Large intestine (tissue), 3 donors: Measurements from ENCODE around the gene IFT22. TPM values are rescaled to one million over a fixed set of nuclear protein-coding genes. Genes with fewer than 3 reads are reported as not detected.
"Not testable (repeated sequence)": the region's sequence is repeated elsewhere in the genome, so short reads cannot be mapped to it uniquely, and the experiment has no call there.

ENCODE experiments used
- DNase-seq, 2 donors: peaks; one replicate each; pipeline versions ENCODE4 v3.0.0 to v3.0.0-alpha.2; 2013
- H3K27ac ChIP-seq: one replicate; pipeline ENCODE4 v1.5.1; 2013; ENCODE audit warnings: low read length
- H3K27me3 ChIP-seq: 2 replicates; pipeline ENCODE4 v1.6.1; 2013; ENCODE audit warnings: low read length; ENCODE audit not compliant: control insufficient read depth, insufficient read depth
- H3K36me3 ChIP-seq: 2 replicates; pipeline ENCODE4 v1.6.1; 2013; ENCODE audit warnings: low read length; ENCODE audit not compliant: control insufficient read depth, insufficient read depth
- H3K4me1 ChIP-seq: one replicate; pipeline ENCODE4 v1.6.1; 2013; ENCODE audit warnings: low read length; ENCODE audit not compliant: control insufficient read depth, insufficient read depth
- H3K4me3 ChIP-seq: one replicate; pipeline ENCODE4 v1.5.1; 2013; ENCODE audit warnings: low read length
- H3K9me3 ChIP-seq: one replicate; pipeline ENCODE4 v1.6.1; 2013; ENCODE audit warnings: mild to moderate bottlenecking, low read depth, low read length, moderate library complexity; ENCODE audit not compliant: control insufficient read depth
- WGBS: methylation state at CpG from one replicate; pipeline ENCODE4 v1.1.5; 2013; ENCODE audit warnings: low lambda C conversion rate; ENCODE audit not compliant: insufficient coverage; 5-methylcytosine and 5-hydroxymethylcytosine counted together
- polyA plus RNA-seq: library from polyadenylated mRNA; unstranded; fragments of 120-200 nt; gene quantifications from one replicate; pipeline ENCODE4 v1.2.1, GENCODE V29; 2013

The IFT22 gene
- polyA plus RNA-seq, 1 donor: 21.6 TPM

DNA sequence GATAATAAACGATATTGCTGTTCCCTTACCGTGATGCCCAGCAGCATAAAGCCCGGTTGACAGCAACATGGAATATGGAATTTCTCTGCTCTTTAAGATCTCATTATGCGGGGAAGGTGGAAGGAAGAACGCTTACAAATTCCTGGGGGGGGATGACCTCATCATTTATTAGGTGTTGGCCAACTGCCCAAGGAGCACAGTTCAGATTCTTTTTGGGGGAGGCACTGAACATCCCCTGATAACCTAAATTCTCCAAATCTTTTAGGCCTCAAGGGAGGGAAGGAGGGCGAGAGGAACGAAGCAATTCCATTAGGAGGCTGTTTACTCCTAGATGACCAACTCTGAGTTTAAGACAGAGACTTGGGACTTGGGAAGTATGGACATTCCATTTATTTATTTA lies 35.8 kb upstream of the IFT22 start:
- Histone ChIP-seq H3K9me3 (no peaks in the 10 kb centered on the region), H3K4me3 (no peak overlapping the region), H3K27me3 (peaks cover 5% of the 10 kb centered on the region), H3K27ac (no peak overlapping the region), H3K4me1 (no peaks in the 10 kb centered on the region), H3K36me3 (no peaks in the 10 kb centered on the region)
- DNase-seq: no peak
- WGBS: no CpG with 5 or more reads among the region's 7 CpGs

DNA sequence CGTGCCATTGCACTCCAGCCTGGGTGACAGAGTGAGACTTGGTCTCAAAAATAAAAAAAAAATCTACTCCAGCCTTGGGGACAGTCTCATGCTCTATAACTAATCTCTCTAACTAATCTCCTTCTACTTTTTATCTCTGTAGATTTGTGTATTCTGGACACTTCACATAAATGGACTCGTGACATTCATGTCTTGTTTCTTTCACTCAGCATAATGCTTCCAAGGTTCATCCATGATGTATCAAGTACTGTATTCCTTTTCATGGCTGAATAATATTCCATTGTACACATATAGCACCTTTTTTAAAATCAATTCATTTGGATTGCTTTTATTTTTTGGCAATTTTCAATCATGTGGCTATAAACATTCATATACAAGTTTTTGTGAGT lies 31.3 kb upstream of the IFT22 start:
- no peaks in the 10 kb centered on the region for H3K4me1 ChIP-seq
- no peaks in the 10 kb centered on the region for H3K9me3 ChIP-seq
- WGBS: no CpG with 5 or more reads among the region's 2 CpGs
- no peak overlapping the region for H3K4me3 ChIP-seq
- DNase-seq: no peak
- H3K36me3 ChIP-seq: no peaks in the 10 kb centered on the region
- no peak overlapping the region for H3K27ac ChIP-seq
- H3K27me3 ChIP-seq: no peaks in the 10 kb centered on the region

DNA sequence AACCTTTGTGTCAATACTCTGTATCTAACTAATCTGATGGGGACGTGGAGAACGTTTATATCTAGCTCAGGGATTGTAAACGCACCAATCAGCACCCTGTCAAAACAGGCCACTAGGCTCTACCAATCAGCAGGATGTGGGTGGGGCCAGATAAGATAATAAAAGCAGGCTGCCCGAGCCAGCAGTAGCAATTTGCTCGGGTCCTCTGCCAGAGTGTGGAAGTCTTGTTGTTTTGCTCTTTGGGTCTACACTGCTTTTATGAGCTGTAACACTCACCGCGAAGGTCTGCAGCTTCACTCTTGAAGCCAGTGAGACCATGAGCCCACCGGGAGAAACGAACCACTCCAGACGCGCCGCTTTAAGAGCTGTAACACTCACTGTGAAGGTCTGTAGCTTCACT lies 27.7 kb upstream of the IFT22 start:
- H3K27me3 ChIP-seq, H3K4me1 ChIP-seq, H3K36me3 ChIP-seq, H3K9me3 ChIP-seq, H3K27ac ChIP-seq, DNase-seq, H3K4me3 ChIP-seq: not testable (repeated sequence)
- WGBS: no CpG with 5 or more reads among the region's 12 CpGs

DNA sequence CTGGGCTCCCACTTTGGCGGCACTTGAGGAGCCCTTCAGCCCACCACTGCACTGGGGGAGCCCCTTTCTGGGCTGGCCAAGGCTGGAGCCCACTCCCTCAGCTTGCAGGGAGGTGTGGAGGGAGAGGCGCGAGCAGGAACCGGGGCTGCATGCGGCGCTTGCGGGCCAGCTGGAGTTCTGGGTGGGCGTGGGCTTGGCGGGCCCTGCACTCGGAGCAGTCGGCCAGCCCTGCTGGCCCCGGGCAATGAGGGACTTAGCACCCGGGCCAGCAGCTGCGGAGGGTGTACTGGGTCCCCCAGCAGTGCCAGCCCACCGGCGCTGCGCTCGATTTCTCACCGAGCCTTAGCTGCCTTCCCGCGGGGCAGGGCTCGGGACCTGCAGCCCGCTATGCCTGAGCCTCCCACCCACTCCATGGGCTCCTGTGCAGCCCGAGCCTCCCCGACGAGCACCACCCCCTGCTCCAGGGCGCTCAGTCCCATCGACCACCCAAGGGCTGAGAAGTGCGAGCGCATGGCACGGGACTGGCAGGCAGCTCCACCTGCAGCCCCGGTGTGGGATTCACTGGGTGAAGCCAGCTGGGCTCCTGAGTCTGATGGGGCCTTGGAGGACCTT lies 26.9 kb upstream of the IFT22 start:
- not testable (repeated sequence) for H3K4me3 ChIP-seq, DNase-seq, H3K9me3 ChIP-seq, H3K36me3 ChIP-seq, H3K27ac ChIP-seq, H3K27me3 ChIP-seq, H3K4me1 ChIP-seq
- WGBS: no CpG with 5 or more reads among the region's 32 CpGs

DNA sequence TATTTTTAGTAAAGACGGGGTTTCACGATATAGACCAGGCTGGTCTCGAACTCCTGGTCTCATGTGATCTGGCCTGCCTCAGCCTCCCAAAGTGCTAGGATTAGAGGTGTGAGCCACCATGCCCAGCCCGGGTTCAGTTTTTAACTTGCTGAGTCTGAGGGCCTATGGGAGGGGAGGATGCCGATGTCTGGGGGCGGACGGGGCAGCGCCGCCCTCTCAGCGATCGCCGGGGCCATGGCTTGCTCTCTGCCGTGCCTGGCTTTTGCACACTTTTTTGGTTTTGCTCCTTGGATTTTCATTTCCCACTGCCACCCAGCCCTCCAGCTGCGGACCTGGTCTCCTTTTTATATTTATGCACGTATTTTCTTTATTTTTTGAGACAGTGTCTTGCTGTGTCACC lies 25.9 kb upstream of the IFT22 start:
- H3K27me3 ChIP-seq: no peaks in the 10 kb centered on the region
- H3K9me3 ChIP-seq: no peaks in the 10 kb centered on the region
- H3K36me3 ChIP-seq: no peaks in the 10 kb centered on the region
- no peak overlapping the region for H3K4me3 ChIP-seq
- no peak overlapping the region for H3K27ac ChIP-seq
- H3K4me1 ChIP-seq: no peaks in the 10 kb centered on the region
- no peak for DNase-seq
- WGBS: no CpG with 5 or more reads among the region's 15 CpGs

DNA sequence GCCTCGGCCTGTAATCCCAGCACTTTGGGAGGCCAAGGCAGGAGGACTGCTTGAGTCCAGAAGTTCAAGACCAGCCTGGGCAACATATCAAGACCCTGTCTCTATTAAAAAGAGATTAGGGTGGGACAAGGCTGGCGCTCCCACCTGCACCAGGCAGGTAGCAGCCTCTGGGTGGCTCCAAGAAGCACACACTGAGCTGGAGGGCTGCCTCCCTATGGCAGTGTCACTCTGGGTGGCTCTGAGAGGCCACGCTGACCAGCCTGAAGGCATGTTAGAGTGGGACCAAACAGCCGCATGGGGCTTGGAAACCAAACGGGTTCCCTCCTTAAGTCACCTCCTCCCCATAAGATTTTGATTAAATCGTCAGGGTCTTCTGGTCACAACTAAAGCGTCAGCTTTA lies 21.3 kb upstream of the IFT22 start:
- Histone ChIP-seq H3K4me1 (no peaks in the 10 kb centered on the region), H3K4me3 (no peak overlapping the region), H3K9me3 (no peaks in the 10 kb centered on the region), H3K36me3 (no peaks in the 10 kb centered on the region), H3K27ac (no peak overlapping the region), H3K27me3 (no peaks in the 10 kb centered on the region)
- WGBS: no CpG with 5 or more reads among the region's 7 CpGs
- no peak for DNase-seq

DNA sequence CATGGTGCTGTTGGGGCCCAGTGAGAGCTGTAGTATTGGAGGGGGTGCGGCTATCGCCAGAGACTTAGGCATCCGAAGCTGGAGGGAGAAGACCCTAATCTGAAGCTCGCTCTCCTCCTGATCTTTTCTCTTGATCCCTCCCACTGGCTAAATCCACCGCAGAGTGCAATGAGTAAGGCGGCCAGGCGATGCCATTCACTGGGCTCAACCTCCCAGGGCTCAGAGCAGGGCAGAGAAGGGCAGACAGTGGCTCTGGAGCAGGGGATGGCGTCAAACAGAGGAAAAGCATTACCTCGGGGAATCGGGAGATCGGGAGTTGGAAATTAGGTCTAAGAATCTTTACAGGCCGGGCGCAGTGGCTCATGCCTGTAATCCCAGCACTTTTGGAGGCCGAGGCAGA lies 18.8 kb upstream of the IFT22 start:
- H3K36me3 ChIP-seq: no peaks in the 10 kb centered on the region
- no peak overlapping the region for H3K27ac ChIP-seq
- WGBS: no CpG with 5 or more reads among the region's 14 CpGs
- H3K27me3 ChIP-seq: no peaks in the 10 kb centered on the region
- DNase-seq: no peak
- no peak overlapping the region for H3K4me3 ChIP-seq
- no peaks in the 10 kb centered on the region for H3K4me1 ChIP-seq
- H3K9me3 ChIP-seq: no peaks in the 10 kb centered on the region

DNA sequence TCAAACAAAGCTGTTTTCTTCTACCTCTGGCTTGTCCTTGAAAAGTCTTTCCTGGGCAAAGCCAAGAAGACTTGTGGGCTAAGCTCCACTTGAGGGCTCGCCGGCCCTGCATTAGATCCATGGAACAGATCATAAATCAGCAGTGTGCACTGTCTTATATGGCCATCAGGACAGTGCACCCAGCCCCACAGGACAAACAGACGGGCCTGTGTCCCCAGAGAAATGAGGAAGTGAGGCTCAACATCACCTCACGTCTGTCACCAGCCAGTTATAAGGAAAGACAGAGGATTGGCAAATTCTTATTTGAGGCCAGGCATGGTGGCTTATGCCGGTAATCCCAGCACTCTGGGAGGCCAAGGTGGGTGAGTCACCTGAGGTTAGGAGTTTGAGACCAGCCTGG lies 12.3 kb upstream of the IFT22 start:
- no peak for DNase-seq
- Histone ChIP-seq H3K4me3 (no peak overlapping the region), H3K36me3 (no peaks in the 10 kb centered on the region), H3K9me3 (no peaks in the 10 kb centered on the region), H3K4me1 (no peaks in the 10 kb centered on the region), H3K27ac (no peak overlapping the region), H3K27me3 (no peaks in the 10 kb centered on the region)
- no CpG with 5 or more reads among the region's 5 CpGs for WGBS

DNA sequence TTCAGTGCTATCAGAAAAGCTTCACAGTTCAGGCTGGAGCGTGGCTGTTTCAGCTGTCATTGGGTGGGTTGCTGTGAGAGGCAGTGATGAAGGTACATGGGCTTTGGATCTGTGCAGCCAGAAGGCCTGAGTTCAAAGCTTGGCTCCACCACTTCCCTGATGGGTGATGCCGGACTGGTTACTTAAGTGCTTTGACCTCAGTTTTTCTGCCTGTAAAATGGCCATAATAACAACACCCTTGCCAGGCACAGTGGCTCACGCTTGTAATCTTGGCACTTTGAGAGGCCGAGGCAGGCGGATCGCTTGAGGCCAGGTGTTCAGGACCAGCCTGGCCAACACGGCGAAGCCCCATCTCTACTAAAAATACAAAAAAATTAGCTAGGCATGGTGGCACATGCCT lies 10.4 kb upstream of the IFT22 start:
- Histone ChIP-seq H3K4me1 (no peaks in the 10 kb centered on the region), H3K27ac (no peak overlapping the region), H3K36me3 (no peaks in the 10 kb centered on the region), H3K27me3 (no peaks in the 10 kb centered on the region), H3K4me3 (no peak overlapping the region), H3K9me3 (no peaks in the 10 kb centered on the region)
- no peak for DNase-seq
- no CpG with 5 or more reads among the region's 8 CpGs for WGBS

DNA sequence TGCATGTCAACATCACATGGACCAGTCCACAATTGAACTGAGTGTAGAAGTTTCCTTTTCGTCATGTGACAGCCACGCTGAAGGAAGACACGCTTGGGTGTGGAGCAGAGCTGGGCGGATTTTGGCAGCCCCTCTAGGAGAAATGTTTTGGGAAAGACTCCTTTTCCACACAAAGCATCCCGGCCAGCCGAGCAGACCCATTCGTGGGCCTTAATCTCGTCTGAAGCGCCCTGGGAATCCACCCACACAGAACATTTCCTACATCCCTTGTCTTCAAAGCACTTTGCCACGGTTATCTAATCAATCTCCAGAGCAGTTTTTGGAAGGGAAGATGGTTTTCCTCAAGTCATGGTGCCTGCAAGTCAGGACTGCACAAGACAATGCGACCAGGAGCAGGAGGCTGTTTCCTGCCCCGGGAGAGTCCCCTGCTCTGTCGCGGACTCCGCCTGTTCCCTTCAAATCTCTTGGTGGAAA lies 8.4 kb upstream of the IFT22 start:
- DNase-seq: no peak
- Histone ChIP-seq H3K4me1 (no peaks in the 10 kb centered on the region), H3K9me3 (no peaks in the 10 kb centered on the region), H3K36me3 (no peaks in the 10 kb centered on the region), H3K27me3 (no peaks in the 10 kb centered on the region), H3K4me3 (no peak overlapping the region), H3K27ac (no peak overlapping the region)
- WGBS: no CpG with 5 or more reads among the region's 15 CpGs

DNA sequence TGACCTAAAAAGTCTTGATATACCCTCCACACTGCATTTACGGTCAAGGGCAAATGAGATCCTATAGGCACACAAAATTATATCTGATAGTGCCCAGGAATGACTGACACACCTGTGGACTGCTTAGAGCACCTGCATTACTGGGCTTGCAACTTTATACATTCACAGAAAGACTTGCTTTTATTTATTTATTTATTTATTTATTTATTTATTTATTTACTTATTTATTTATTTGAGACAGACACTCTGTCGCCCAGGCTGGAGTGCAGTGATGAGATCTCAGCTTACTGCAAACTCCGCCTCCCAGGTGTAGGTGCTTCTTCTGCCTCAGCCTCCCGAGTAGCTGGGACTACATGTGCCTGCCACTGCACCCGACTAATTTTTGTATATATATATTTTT lies 6.5 kb upstream of the IFT22 start:
- no peak for DNase-seq
- H3K9me3 ChIP-seq: no peaks in the 10 kb centered on the region
- no peaks in the 10 kb centered on the region for H3K36me3 ChIP-seq
- H3K27ac ChIP-seq: no peak overlapping the region
- no peaks in the 10 kb centered on the region for H3K27me3 ChIP-seq
- peaks cover 7% of the 10 kb centered on the region for H3K4me1 ChIP-seq
- WGBS: no CpG with 5 or more reads among the region's 5 CpGs
- no peak overlapping the region for H3K4me3 ChIP-seq
